ENCODE results near the gene PRODH2. TPM values are rescaled to one million over a fixed set of nuclear protein-coding genes. Genes with fewer than 3 reads are reported as not detected.

Gene PRODH2
- 11.5 and 20.6 TPM in 2 replicates for total RNA-seq (ENCODE audit: low replicate concordance)
- long read RNA-seq, partial matches to known transcripts, result 11 of 19 reads
- long read RNA-seq, other reads (novel, unspliced or antisense), result 8 of 19 reads

- no peak for TF ChIP-seq CTCF (conservative IDR thresholded peaks at IDR 0.05)
- Mint-ChIP-seq H3K36me3 (no peaks in the 10 kb centered on the region), H3K9me3 (no peaks in the 10 kb centered on the region), H3K4me3 (peak within 1 kb of the TSS; percentile 62), H3K27me3 (peaks cover 21% of the 10 kb centered on the region), H3K27ac (no peak within 1 kb of the TSS), H3K4me1 (ENCODE audit: unreplicated experiment) (no peaks in the 10 kb centered on the region)
- DNase-seq (ENCODE audit: extremely low spot score, unreplicated experiment), result no peak
Measured at GRCh38 chr19:35812220-35813042, at the start of gene PRODH2. Gene PRODH2 (minus strand): TSS chr19:35812845. CDS start chr19:35812805, 40 bp downstream.

DNA sequence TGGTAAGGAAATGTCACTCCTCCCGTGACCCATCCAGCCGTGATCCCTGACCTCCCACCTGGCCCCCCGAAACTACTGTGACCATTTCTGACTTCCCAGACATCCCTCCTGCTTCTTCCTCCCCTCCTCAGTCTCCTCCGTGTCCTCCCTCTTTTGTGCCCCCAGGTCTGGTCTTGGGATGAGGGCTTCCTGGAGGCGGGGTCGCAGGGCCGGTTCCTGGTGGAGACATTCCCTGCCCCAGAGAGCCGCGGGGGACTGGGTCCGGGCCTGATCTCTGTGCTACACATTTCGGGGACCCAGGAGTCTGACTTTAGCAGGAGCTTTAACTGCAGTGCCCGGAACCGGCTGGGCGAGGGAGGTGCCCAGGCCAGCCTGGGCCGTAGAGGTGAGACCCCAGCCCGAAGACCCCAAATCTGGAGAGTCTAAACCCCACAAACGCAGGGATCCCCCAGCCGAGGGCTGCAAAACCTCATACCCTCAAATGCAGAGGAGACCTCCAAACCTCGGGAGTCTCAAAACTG is 49.1 kb upstream of the PRODH2 start:
- Mint-ChIP-seq H3K4me3 (peak overlapping the region; percentile 81), H3K9me3 (no peaks in the 10 kb centered on the region), H3K4me1 (ENCODE audit: unreplicated experiment) (peaks cover 6% of the 10 kb centered on the region), H3K27ac (no peak overlapping the region), H3K27me3 (peaks cover 67% of the 10 kb centered on the region), H3K36me3 (no peaks in the 10 kb centered on the region)
- TF ChIP-seq CTCF (conservative IDR thresholded peaks at IDR 0.05), result no peak
- DNase-seq (ENCODE audit: extremely low spot score, unreplicated experiment), result no peak

GRCh38 chr19:35860818-35861639 is 48.4 kb upstream of the PRODH2 start:
- DNase-seq (ENCODE audit: extremely low spot score, unreplicated experiment), result no peak
- Mint-ChIP-seq H3K27ac (no peak overlapping the region), H3K4me1 (ENCODE audit: unreplicated experiment) (peaks cover 6% of the 10 kb centered on the region), H3K4me3 (peak overlapping the region; percentile 81), H3K27me3 (peaks cover 64% of the 10 kb centered on the region), H3K36me3 (no peaks in the 10 kb centered on the region), H3K9me3 (no peaks in the 10 kb centered on the region)
- TF ChIP-seq CTCF (conservative IDR thresholded peaks at IDR 0.05), result no peak

DNA sequence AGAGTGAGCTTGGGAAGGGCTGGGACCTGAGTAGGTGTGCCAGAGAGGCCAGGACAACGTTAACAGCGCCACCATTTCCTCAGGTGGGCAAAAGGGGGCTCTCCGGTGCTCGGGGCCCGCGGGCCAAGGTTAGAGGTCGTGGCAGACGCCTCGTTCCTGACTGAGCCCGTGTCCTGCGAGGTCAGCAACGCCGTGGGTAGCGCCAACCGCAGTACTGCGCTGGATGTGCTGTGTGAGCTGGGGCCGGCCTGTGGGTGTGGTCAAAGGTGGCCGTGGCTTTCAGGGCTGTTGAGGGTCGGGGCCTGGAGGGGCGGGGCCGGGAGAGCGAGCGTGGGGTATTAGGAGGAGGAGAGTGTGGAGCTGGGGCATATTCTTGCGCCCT is 47.8 kb upstream of the PRODH2 start:
- no peaks in the 10 kb centered on the region for H3K9me3 Mint-ChIP-seq

More for the DNA sequence above, 47.8 kb upstream of the PRODH2 start:
- DNase-seq (ENCODE audit: extremely low spot score, unreplicated experiment), result no peak
- H3K27ac Mint-ChIP-seq, result no peak overlapping the region
- peaks cover 10% of the 10 kb centered on the region for H3K4me1 Mint-ChIP-seq (ENCODE audit: unreplicated experiment)
- H3K4me3 Mint-ChIP-seq, result peak overlapping the region; percentile 81
- peaks cover 62% of the 10 kb centered on the region for H3K27me3 Mint-ChIP-seq
- no peak for TF ChIP-seq CTCF (conservative IDR thresholded peaks at IDR 0.05)
- no peaks in the 10 kb centered on the region for H3K36me3 Mint-ChIP-seq
